ENCODE data around the gene ZNF367.

- TF ChIP-seq, protein P1, sequence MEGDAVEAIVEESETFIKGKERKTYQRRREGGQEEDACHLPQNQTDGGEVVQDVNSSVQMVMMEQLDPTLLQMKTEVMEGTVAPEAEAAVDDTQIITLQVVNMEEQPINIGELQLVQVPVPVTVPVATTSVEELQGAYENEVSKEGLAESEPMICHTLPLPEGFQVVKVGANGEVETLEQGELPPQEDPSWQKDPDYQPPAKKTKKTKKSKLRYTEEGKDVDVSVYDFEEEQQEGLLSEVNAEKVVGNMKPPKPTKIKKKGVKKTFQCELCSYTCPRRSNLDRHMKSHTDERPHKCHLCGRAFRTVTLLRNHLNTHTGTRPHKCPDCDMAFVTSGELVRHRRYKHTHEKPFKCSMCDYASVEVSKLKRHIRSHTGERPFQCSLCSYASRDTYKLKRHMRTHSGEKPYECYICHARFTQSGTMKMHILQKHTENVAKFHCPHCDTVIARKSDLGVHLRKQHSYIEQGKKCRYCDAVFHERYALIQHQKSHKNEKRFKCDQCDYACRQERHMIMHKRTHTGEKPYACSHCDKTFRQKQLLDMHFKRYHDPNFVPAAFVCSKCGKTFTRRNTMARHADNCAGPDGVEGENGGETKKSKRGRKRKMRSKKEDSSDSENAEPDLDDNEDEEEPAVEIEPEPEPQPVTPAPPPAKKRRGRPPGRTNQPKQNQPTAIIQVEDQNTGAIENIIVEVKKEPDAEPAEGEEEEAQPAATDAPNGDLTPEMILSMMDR (IDR thresholded peaks at IDR 0.05), result no peak
- TF ChIP-seq FOSL2 (IDR thresholded peaks at IDR 0.05; ENCODE audit: borderline replicate concordance, low read depth), result no peak
- TF ChIP-seq SIN3A (IDR thresholded peaks at IDR 0.05; ENCODE audit: borderline replicate concordance, low read depth, low read length), result no peak
Measured at GRCh38 chr9:96437454-96437853, 19.3 kb upstream of the ZNF367 start.
